ENCODE measurements around the gene CHRD.
"Not testable (repeated sequence)": the region's sequence is repeated elsewhere in the genome, so short reads cannot be mapped to it uniquely, and the experiment has no call there.

The CHRD gene

GRCh38 chr3:184414418-184415202 lies 34.8 kb downstream of the CHRD start:
- DNase-seq (ENCODE audit: low spot score) (no peak), FAIRE-seq (no peak)

- FAIRE-seq (no peak), DNase-seq (ENCODE audit: low spot score) (no peak)
Observed at GRCh38 chr3:184415203-184415490, 35.3 kb downstream of the CHRD start.

- FAIRE-seq (no peak), DNase-seq (ENCODE audit: low spot score) (peak; percentile 31)
Observed at GRCh38 chr3:184417619-184418327, 37.9 kb downstream of the CHRD start.

- no peak for FAIRE-seq
- DNase-seq (ENCODE audit: low spot score), result no peak
Observed at GRCh38 chr3:184419171-184419570, 39.3 kb downstream of the CHRD start.

- FAIRE-seq, result no peak
Observed at GRCh38 chr3:184423561-184423960, 43.7 kb downstream of the CHRD start.

GRCh38 chr3:184426691-184427141 lies 46.9 kb downstream of the CHRD start:
- FAIRE-seq, result no peak
- DNase-seq (ENCODE audit: low spot score), result no peak

More at GRCh38 chr3:184423561-184423960, 43.7 kb downstream of the CHRD start:
- DNase-seq (ENCODE audit: low spot score), result no peak

- DNase-seq (ENCODE audit: low spot score) (no peak), FAIRE-seq (no peak)
Observed at GRCh38 chr3:184428561-184429175, 48.8 kb downstream of the CHRD start.

GRCh38 chr3:184429786-184430185 lies 49.9 kb downstream of the CHRD start:
- no peak for DNase-seq (ENCODE audit: low spot score)
- no peak for FAIRE-seq

GRCh38 chr3:184430940-184431339 lies 51.1 kb downstream of the CHRD start:
- no peak for DNase-seq (ENCODE audit: low spot score)
- no peak for FAIRE-seq

GRCh38 chr3:184433178-184433577 lies 53.3 kb downstream of the CHRD start:
- FAIRE-seq; DNase-seq (ENCODE audit: low spot score): not testable (repeated sequence)

GRCh38 chr3:184439096-184439495 lies 59.2 kb downstream of the CHRD start:
- DNase-seq (ENCODE audit: low spot score) (no peak), FAIRE-seq (no peak)

All from RCC 7860 (cell line).